ENCODE results near the gene KRT75.

Gene KRT75

DNA sequence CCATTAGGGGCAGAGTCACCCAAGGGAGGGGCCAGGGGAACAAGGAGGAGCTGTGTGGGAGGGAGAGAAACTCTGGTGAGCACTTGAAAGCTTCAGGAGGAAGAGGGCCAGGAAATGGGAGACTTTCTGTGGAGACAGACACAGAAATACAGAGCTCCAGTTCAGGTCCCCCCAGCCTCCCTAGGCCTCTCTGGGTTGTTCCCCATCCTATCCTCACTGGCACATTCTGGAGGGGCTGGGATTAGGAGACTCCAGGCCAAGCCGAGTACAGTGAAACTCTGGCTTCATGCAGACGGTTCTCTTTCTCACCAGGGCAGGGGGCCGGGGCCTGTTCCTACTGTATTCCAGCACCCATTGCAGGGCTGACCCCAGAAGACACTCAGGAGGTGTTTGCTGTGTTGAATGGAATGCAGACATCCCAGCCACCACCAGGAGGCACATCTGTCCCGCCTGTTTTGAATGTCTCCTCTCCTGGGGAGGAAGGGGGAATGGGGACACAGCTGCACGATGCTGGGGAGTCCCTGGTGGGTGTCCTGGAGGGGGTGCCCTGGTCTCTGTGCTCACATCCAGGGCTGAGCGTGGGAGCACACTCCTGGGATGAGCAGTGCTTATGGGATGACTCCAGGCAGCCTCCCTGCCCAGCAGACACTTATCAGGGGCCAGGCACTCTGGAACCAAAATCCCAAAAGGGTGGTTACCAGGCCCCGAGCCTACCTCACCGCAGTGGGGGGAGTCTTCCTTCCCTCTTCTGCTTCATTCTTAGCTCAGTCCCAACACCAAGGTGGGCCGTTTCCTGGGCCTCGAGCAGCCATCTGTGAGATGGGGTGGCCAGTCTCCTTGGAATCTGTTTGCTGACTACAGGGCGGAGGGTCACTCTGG lies 43.2 kb downstream of the KRT75 start:
- no peak for DNase-seq

DNA sequence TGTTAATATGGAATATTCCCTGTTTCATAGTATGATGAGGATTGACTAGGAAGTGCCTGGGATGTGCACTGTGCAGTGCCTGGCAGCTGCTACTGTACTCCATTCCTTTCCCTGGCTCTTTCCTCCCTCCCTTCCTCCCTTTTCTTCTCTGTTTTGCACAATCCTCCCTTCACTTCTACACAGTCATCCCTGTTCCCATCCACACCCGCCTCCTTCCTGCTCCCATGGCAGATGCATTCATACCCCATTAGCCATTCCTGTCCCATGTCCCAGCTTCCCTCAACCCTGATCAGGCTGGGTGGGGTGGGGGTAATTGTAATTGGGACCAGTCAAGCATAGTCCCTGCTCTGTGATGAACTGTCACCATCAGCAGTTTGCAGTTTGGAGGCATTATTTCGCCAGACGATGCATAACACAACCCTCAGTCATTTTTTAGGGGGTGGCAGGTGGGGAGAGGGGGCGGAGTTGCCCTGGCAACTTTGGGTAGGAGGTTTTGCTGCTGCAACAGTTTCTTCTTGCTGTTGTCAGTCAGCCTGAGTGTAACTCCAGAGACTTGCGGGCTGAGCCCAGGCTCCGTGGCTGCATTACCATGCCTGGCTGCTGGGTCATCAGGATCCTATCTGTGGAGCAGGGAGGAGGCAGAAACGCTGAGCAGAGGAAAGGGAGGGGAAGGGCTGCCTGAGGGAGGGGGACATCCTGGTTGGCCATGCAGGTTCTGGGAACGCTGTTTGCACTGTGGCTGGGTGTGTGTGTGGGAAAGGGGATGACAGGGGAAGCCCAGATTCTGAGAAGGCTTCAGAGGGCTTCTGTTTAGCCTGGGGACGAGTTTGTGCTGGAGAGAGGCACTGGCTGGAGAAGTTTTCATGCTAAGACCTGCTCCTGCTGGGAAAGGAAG lies 44.6 kb downstream of the KRT75 start:
- DNase-seq, result no peak

DNA sequence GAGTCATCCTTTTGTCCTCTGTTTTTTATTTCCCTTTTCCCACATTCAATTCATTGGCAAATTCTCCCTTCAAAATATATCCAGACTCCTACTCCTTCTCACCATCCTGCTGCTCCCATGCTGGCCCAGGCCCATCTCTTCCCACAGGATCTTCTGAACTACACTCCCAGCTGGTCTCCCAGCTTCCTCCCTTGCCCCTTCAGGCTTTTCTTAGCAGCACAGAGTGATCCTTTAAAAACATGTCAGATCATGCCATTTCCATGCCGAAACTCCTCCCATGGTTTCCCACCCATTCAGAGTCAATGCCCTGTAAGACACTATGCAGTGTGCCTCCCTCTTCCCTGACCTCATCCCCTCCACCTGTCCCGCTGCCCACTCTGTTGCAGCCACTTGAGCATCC lies 46.3 kb downstream of the KRT75 start:
- DNase-seq, result no peak

GRCh38 chr12:52385226-52385702 lies 48.9 kb downstream of the KRT75 start, which contains the start of gene KRT84:
Gene KRT84, minus strand, starts transcription at chr12:52385652. Its CDS starts 67 bp downstream, at chr12:52385585.
- no peak for DNase-seq

DNA sequence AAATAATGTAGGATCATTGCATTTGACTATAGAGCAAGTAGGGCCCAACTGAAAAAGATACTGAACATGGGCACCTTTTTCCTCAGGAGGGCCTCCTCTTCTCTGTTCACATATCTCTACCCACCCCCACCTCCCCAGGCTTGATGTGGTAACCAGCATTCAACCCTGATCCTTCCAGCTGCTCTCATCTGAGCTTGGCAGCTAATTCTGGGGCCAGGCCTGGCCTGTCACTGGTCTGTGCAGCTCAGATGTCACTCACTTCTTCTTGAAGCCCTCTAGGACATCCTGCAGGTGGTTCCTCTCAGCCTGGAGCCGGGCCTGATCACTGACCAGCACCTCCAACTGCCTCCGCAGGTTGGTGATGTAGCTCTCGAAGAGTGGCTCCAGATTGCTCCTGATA lies 50.8 kb downstream of the KRT75 start:
- DNase-seq, result no peak

GRCh38 chr12:52382854-52383253 lies 51.3 kb downstream of the KRT75 start:
- DNase-seq, result no peak

GRCh38 chr12:52381206-52381605 lies 53.0 kb downstream of the KRT75 start:
- DNase-seq, result no peak

DNA sequence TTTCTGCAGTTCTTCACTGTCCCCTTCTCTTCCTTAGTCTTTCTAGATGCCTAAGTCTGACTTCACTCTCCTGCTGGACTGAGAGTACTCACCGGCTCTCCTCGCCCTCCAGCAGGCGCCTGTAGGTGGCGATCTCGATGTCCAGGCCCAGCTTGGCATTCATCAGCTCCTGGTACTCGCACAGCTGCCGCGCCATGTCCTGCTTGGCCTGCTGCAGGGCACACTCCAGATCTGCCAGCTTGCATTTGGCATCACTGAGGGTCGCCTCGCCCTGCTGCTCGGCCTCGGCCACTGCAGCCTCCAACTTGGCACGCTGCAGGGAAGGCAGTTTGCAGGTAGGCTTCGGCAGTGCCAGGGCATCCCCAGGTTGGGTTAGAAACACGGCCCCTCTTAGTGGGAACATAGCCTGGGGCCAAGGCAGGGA lies 53.9 kb downstream of the KRT75 start:
- DNase-seq, result no peak

DNA sequence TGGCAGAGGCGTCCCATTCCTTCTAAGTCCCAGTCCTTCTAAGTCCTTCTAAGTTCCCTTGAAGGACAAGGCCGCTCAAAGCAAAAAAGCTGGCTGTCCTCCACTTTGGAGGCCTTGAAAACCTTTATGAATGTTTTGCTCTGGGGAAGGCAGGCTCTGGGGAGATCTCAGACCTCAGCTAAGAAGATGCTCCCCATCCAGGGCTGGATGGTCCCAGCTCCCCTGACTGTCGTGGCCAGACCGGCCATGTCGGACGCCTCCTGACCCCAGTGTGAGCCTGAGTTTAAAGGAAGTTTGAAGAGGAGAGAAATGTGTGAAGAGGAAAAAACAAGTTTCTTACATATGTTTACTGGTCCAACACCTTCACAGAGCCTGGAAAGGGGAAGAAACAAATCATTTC lies 54.6 kb downstream of the KRT75 start:
- no peak for DNase-seq

DNA sequence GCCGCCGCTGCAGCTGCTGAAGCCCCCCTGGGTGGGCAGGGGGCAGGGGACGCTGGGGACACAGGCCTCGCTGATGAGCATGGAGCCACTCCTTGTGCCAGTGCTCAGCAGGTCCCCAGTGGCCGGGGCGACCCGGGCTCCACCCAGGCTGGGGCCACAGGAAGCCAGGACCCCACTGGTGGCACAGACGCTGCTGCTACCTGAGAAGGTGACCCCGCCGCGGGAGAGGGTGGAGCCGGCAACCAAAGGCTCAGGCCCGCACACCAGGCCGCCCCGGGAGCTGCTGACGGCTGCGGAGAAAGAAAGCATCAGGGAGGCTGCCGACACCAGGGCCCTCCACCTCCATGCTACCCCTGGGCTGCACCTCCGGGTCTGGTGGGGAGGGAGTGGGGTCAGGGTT lies 56.1 kb downstream of the KRT75 start:
- no peak for DNase-seq

- no peak for DNase-seq
Observed at GRCh38 chr12:52377266-52377665, 56.9 kb downstream of the KRT75 start.
